Neural cell (in vitro differentiated cells): Measurements from ENCODE around the gene SCP2. TPM values are rescaled to one million over a fixed set of nuclear protein-coding genes. Genes with fewer than 3 reads are reported as not detected.

Source experiments
- H2AFZ ChIP-seq: fragments of 200-600, 300-800 bp; sonication (generic), shearing (Covaris generic); 2 replicates; pipeline ENCODE4 v1.6.0; 2014; ENCODE audit warnings: low read depth, mild to moderate bottlenecking, antibody characterized with exemption, low read length, moderate library complexity
- H3F3A ChIP-seq: fragments of 200-600 bp; shearing (Covaris generic); 2 replicates; pipeline ENCODE4 v1.6.1; 2016; ENCODE audit warnings: mild to moderate bottlenecking, moderate library complexity, mixed read lengths, antibody characterized with exemption, low read length; ENCODE audit not compliant: insufficient read depth, poor library complexity, severe bottlenecking
- H3K27ac ChIP-seq: fragments of 200-600, 300-800 bp; sonication (generic), shearing (Covaris generic); 2 replicates; pipeline ENCODE4 v1.5.1; 2014; ENCODE audit warnings: mild to moderate bottlenecking, low read length, moderate library complexity
- H3K27me3 ChIP-seq: fragments of 300-800, 200-600 bp; sonication (generic), shearing (Covaris generic); 2 replicates; pipeline ENCODE4 v1.6.0; 2014; ENCODE audit warnings: mild to moderate bottlenecking, low read depth, low read length, moderate library complexity; ENCODE audit not compliant: insufficient read depth
- H3K36me3 ChIP-seq: fragments of 300-800, 200-600 bp; sonication (generic), shearing (Covaris generic); 2 replicates; pipeline ENCODE4 v1.5.1; 2014; ENCODE audit warnings: mild to moderate bottlenecking, antibody characterized with exemption, low read length, moderate library complexity; ENCODE audit not compliant: insufficient read depth
- H3K4me2 ChIP-seq: fragments of 300-800, 200-600 bp; sonication (generic), shearing (Covaris generic); 2 replicates; pipeline ENCODE4 v1.6.0; 2014; ENCODE audit warnings: mild to moderate bottlenecking, low read length
- H3K4me3 ChIP-seq: fragments of 300-800, 200-600 bp; sonication (generic), shearing (Covaris generic); 2 replicates; pipeline ENCODE4 v1.5.1; 2014; ENCODE audit warnings: mild to moderate bottlenecking, low read length, moderate library complexity
- H3K79me2 ChIP-seq: fragments of 200-600 bp; shearing (Covaris generic); replicated peaks from 2 replicates; pipeline ENCODE4 v1.6.0; 2014; ENCODE audit warnings: mild to moderate bottlenecking, low read length, moderate library complexity; ENCODE audit not compliant: insufficient read depth
- H3K9ac ChIP-seq: fragments of 300-800, 200-600 bp; sonication (generic), shearing (Covaris generic); 2 replicates; pipeline ENCODE4 v1.6.1; 2016; ENCODE audit warnings: mild to moderate bottlenecking, low read length, mixed read lengths
- H3K9me2 ChIP-seq: fragments of 200-600 bp; shearing (Covaris generic); 2 replicates; pipeline ENCODE4 v1.6.1; 2016; ENCODE audit warnings: mild to moderate bottlenecking, low read length, mixed read lengths; ENCODE audit not compliant: insufficient read depth
- H3K9me3 ChIP-seq: fragments of 200-600, 300-800 bp; sonication (generic), shearing (Covaris generic); 2 replicates; pipeline ENCODE4 v1.6.1; 2016; ENCODE audit warnings: mild to moderate bottlenecking, mixed run types, low read length, moderate library complexity, mixed read lengths
- H4K20me1 ChIP-seq: fragments of 200-600 bp; shearing (Covaris generic); 2 replicates; pipeline ENCODE4 v1.6.1; 2016; ENCODE audit warnings: mild to moderate bottlenecking, mixed run types; ENCODE audit not compliant: insufficient read depth
- EP300 ChIP-seq: fragments of 450-650 bp; conservative IDR thresholded peaks from 2 replicates; pipeline ENCODE4 v1.6.1; 2014; ENCODE audit warnings: antibody characterized with exemption, mild to moderate bottlenecking, moderate library complexity; ENCODE audit not compliant: poor library complexity, severe bottlenecking
- EZH2 ChIP-seq: fragments of 200-600, 300-800 bp; shearing (Covaris generic), sonication (generic); IDR thresholded peaks from 2 replicates; pipeline ENCODE4 v1.6.1; 2014; ENCODE audit warnings: antibody characterized with exemption, low read length, borderline replicate concordance, mild to moderate bottlenecking; ENCODE audit not compliant: insufficient read depth, poor library complexity, severe bottlenecking
- MXI1 ChIP-seq: fragments of 450-650 bp; conservative IDR thresholded peaks from 2 replicates; pipeline ENCODE4 v1.6.1; 2014; ENCODE audit warnings: antibody characterized with exemption, mild to moderate bottlenecking; ENCODE audit not compliant: poor library complexity, severe bottlenecking
- POLR2AphosphoS5 ChIP-seq: IDR thresholded peaks from 2 replicates; pipeline ENCODE4 v1.6.1; 2012
- RAD21 ChIP-seq: fragments of 450-650 bp; conservative IDR thresholded peaks from 2 replicates; pipeline ENCODE4 v1.6.1; 2014; ENCODE audit warnings: antibody characterized with exemption, mild to moderate bottlenecking, moderate library complexity
- SMC3 ChIP-seq: fragments of 450-650 bp; conservative IDR thresholded peaks from 2 replicates; pipeline ENCODE4 v1.6.1; 2014; ENCODE audit warnings: antibody characterized with exemption, mild to moderate bottlenecking, moderate library complexity; ENCODE audit not compliant: poor library complexity
- TAF1 ChIP-seq: IDR thresholded peaks from 2 replicates; pipeline ENCODE4 v1.6.1; 2012; ENCODE audit warnings: low read depth
- polyA plus RNA-seq: library from polyadenylated mRNA; depleted of rRNA; stranded (reverse); fragments of >200 nt; gene quantifications from 2 replicates; pipeline ENCODE4 v1.2.3, GENCODE V29; 2014
- TF ChIP-seq, protein P1 (sequence below): fragments of 450-650 bp; IDR thresholded peaks from 2 replicates; pipeline ENCODE4 v1.5.1; 2014; ENCODE audit warnings: antibody characterized with exemption, mild to moderate bottlenecking, moderate library complexity; ENCODE audit not compliant: poor library complexity, severe bottlenecking
- TF ChIP-seq, protein P2 (sequence below): IDR thresholded peaks from 2 replicates; pipeline ENCODE4 v1.6.1; 2012; ENCODE audit warnings: borderline replicate concordance

The SCP2 gene
- polyA plus RNA-seq, 1 donor from 2014 or later: 182 TPM

DNA sequence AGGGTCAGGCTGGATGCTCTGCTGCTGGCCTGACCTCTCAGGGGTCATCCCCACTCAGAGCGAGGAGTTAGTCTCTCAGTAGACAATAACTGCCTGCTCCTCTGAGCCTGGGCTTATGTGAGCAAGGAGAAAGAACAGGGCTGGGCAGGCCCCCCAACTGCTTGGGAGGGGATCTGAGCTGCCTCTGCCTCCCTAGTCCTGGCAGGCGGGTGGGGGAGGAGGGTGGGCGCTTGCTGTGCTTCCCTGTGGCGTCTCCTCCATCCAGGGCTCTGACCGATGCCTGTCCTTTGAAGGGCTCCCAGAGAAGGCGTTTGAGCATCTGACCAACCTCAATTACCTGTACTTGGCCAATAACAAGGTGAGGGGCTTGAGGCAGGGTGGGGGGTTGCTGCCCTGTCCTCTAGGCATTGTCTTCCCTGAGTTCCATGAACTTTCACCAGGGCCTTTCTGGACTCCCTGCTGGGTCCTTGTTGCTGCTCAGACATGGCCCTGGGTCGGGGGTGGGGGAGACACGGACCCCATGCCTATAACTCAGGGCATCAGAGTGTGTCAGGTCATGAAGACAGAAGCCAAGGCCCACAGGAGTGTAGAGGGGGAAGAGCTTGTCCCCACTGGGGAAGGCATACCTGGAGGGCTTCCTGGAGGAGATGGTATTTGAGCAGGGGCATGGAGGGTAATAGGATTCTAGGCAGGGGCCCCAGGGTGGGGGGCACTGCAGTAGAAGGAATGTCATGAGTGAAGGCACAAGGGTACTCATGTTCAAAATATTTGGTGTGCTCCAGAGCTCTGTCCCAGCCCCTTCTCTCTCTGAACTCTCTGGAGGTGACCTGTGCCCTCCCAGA is 147.5 kb downstream of the SCP2 start:
- no peaks in the 10 kb centered on the region for H3F3A ChIP-seq
- no peak overlapping the region for H2AFZ ChIP-seq
- no peak overlapping the region for H3K9ac ChIP-seq
- no peak overlapping the region for H3K4me3 ChIP-seq
- H3K27ac ChIP-seq: no peak overlapping the region
- H3K4me2 ChIP-seq: no peak overlapping the region
- H4K20me1 ChIP-seq: no peaks in the 10 kb centered on the region
- no peaks in the 10 kb centered on the region for H3K9me2 ChIP-seq
- no peaks in the 10 kb centered on the region for H3K36me3 ChIP-seq
- no peaks in the 10 kb centered on the region for H3K79me2 ChIP-seq
- H3K27me3 ChIP-seq: no peaks in the 10 kb centered on the region
- H3K9me3 ChIP-seq: no peaks in the 10 kb centered on the region
- TF ChIP-seq RAD21: no peak
- TF ChIP-seq, protein P1, sequence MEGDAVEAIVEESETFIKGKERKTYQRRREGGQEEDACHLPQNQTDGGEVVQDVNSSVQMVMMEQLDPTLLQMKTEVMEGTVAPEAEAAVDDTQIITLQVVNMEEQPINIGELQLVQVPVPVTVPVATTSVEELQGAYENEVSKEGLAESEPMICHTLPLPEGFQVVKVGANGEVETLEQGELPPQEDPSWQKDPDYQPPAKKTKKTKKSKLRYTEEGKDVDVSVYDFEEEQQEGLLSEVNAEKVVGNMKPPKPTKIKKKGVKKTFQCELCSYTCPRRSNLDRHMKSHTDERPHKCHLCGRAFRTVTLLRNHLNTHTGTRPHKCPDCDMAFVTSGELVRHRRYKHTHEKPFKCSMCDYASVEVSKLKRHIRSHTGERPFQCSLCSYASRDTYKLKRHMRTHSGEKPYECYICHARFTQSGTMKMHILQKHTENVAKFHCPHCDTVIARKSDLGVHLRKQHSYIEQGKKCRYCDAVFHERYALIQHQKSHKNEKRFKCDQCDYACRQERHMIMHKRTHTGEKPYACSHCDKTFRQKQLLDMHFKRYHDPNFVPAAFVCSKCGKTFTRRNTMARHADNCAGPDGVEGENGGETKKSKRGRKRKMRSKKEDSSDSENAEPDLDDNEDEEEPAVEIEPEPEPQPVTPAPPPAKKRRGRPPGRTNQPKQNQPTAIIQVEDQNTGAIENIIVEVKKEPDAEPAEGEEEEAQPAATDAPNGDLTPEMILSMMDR: no peak
- no peak for TF ChIP-seq EZH2
- no peak for TF ChIP-seq MXI1
- TF ChIP-seq EP300: no peak
- TF ChIP-seq TAF1: no peak
- no peak for TF ChIP-seq POLR2AphosphoS5
- TF ChIP-seq, protein P2, sequence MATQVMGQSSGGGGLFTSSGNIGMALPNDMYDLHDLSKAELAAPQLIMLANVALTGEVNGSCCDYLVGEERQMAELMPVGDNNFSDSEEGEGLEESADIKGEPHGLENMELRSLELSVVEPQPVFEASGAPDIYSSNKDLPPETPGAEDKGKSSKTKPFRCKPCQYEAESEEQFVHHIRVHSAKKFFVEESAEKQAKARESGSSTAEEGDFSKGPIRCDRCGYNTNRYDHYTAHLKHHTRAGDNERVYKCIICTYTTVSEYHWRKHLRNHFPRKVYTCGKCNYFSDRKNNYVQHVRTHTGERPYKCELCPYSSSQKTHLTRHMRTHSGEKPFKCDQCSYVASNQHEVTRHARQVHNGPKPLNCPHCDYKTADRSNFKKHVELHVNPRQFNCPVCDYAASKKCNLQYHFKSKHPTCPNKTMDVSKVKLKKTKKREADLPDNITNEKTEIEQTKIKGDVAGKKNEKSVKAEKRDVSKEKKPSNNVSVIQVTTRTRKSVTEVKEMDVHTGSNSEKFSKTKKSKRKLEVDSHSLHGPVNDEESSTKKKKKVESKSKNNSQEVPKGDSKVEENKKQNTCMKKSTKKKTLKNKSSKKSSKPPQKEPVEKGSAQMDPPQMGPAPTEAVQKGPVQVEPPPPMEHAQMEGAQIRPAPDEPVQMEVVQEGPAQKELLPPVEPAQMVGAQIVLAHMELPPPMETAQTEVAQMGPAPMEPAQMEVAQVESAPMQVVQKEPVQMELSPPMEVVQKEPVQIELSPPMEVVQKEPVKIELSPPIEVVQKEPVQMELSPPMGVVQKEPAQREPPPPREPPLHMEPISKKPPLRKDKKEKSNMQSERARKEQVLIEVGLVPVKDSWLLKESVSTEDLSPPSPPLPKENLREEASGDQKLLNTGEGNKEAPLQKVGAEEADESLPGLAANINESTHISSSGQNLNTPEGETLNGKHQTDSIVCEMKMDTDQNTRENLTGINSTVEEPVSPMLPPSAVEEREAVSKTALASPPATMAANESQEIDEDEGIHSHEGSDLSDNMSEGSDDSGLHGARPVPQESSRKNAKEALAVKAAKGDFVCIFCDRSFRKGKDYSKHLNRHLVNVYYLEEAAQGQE: no peak
- no peak for TF ChIP-seq SMC3

DNA sequence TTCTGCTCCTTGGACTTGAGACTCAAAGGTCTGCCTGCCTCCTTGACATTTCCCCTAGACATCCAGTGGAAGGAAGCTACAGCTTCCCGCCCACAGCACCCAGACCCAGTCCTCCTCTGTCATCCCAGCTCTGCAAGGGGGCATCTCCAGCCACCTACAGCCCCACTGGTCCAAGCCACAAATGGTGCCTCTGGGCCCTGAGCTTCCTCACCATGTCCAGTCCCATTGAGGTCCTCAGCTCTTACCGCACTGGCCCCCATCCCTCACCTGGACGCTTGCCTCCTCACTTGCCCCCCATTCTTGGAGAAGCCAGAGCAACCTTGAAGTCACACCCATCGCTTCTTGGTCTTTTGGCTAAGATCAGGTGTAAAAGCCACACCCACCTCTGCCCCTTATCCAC is 148.1 kb downstream of the SCP2 start:
- H3K27me3 ChIP-seq: no peaks in the 10 kb centered on the region
- TF ChIP-seq, protein P2: no peak
- TF ChIP-seq MXI1 (no peak), RAD21 (no peak), EZH2 (no peak), EP300 (no peak), POLR2AphosphoS5 (no peak), SMC3 (no peak), TAF1 (no peak)
- TF ChIP-seq, protein P1: no peak
- no peak overlapping the region for H2AFZ ChIP-seq
- no peak overlapping the region for H3K9ac ChIP-seq
- H3K9me2 ChIP-seq: no peaks in the 10 kb centered on the region
- no peaks in the 10 kb centered on the region for H3F3A ChIP-seq
- no peaks in the 10 kb centered on the region for H4K20me1 ChIP-seq
- H3K4me3 ChIP-seq: no peak overlapping the region
- H3K79me2 ChIP-seq: no peaks in the 10 kb centered on the region
- H3K36me3 ChIP-seq: no peaks in the 10 kb centered on the region
- H3K9me3 ChIP-seq: no peaks in the 10 kb centered on the region
- no peak overlapping the region for H3K4me2 ChIP-seq
- H3K27ac ChIP-seq: no peak overlapping the region
